IMR-90 (cell line): ENCODE results near the gene CCDC180.

Experiments used
- BHLHE40 ChIP-seq: fragments of 150-350 bp; IDR thresholded peaks from 2 replicates; pipeline ENCODE4 v1.6.1; 2016; ENCODE audit warnings: mild to moderate bottlenecking, low read depth, low read length
- CEBPB ChIP-seq: IDR thresholded peaks from 2 replicates; pipeline ENCODE4 v1.6.1; 2012; ENCODE audit warnings: low read depth, low read length, improper control_type of control experiment
- CHD1 ChIP-seq: IDR thresholded peaks from 2 replicates; pipeline ENCODE4 v1.6.1; 2012; ENCODE audit warnings: low read depth, low read length, improper control_type of control experiment
- MAFK ChIP-seq: IDR thresholded peaks from 2 replicates; pipeline ENCODE4 v1.6.1; 2012; ENCODE audit warnings: low read depth, low read length, improper control_type of control experiment
- NFE2L2 ChIP-seq: fragments of 150-350 bp; IDR thresholded peaks from 2 replicates; pipeline ENCODE4 v1.6.1; 2016; ENCODE audit warnings: low read depth, mild to moderate bottlenecking, low read length
- POLR2A ChIP-seq: IDR thresholded peaks from 2 replicates; pipeline ENCODE4 v1.6.1; 2012; ENCODE audit warnings: mild to moderate bottlenecking, low read depth, low read length
- RAD21 ChIP-seq: IDR thresholded peaks from 2 replicates; pipeline ENCODE4 v1.6.1; 2012; ENCODE audit warnings: low read length, improper control_type of control experiment
- SMC3 ChIP-seq: fragments of 150-350 bp; IDR thresholded peaks from 2 replicates; pipeline ENCODE4 v1.6.1; 2016; ENCODE audit warnings: low read depth, mild to moderate bottlenecking, antibody characterized with exemption, low read length, moderate library complexity
- TF ChIP-seq, protein P1 (sequence below): conservative IDR thresholded peaks from 2 replicates; pipeline ENCODE4 v1.5.1; 2012; ENCODE audit warnings: mild to moderate bottlenecking, low read depth, low read length, improper control_type of control experiment
- TF ChIP-seq, protein P2 (sequence below): fragments of 150-350 bp; IDR thresholded peaks from 2 replicates; pipeline ENCODE4 v1.6.1; 2016; ENCODE audit warnings: low read depth, mild to moderate bottlenecking, low read length, moderate library complexity, borderline replicate concordance

DNA sequence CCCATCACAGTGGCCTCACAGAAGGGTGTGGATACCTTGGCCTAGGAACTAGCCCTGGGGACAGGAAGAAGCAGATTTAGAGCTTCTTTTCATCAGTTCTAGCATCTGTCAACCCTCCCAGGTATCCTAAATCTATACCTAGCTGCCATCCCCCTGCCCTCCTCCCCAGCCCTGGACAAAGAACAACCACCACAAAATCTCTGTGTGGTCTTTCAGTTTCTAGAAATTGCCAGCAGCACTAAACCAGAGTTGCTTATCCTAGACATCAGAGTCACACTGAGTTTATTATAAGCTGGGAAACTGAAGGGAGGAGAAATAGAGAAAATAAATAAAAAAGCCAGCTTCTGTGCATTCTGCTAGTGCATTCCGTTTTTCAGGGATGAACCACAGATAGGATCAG is 14.6 kb downstream of the CCDC180 start:
- TF ChIP-seq, protein P1, sequence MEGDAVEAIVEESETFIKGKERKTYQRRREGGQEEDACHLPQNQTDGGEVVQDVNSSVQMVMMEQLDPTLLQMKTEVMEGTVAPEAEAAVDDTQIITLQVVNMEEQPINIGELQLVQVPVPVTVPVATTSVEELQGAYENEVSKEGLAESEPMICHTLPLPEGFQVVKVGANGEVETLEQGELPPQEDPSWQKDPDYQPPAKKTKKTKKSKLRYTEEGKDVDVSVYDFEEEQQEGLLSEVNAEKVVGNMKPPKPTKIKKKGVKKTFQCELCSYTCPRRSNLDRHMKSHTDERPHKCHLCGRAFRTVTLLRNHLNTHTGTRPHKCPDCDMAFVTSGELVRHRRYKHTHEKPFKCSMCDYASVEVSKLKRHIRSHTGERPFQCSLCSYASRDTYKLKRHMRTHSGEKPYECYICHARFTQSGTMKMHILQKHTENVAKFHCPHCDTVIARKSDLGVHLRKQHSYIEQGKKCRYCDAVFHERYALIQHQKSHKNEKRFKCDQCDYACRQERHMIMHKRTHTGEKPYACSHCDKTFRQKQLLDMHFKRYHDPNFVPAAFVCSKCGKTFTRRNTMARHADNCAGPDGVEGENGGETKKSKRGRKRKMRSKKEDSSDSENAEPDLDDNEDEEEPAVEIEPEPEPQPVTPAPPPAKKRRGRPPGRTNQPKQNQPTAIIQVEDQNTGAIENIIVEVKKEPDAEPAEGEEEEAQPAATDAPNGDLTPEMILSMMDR = no peak
- TF ChIP-seq POLR2A = no peak
- TF ChIP-seq CEBPB = no peak
- TF ChIP-seq SMC3 = no peak
- TF ChIP-seq RAD21 = no peak
- no peak for TF ChIP-seq MAFK
- TF ChIP-seq NFE2L2 = no peak
- no peak for TF ChIP-seq BHLHE40
- TF ChIP-seq, protein P2, sequence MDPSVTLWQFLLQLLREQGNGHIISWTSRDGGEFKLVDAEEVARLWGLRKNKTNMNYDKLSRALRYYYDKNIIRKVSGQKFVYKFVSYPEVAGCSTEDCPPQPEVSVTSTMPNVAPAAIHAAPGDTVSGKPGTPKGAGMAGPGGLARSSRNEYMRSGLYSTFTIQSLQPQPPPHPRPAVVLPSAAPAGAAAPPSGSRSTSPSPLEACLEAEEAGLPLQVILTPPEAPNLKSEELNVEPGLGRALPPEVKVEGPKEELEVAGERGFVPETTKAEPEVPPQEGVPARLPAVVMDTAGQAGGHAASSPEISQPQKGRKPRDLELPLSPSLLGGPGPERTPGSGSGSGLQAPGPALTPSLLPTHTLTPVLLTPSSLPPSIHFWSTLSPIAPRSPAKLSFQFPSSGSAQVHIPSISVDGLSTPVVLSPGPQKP = no peak
- no peak for TF ChIP-seq CHD1
